Hypothalamus (tissue), 51 donors: ENCODE data around the gene LRRK1.

ENCODE experiments used
- DNase-seq, 51 donors: peaks; one replicate each; lab custom pipeline; 2025; lab: John Stamatoyannopoulos, UW

LRRK1 gene

GRCh38 chr15:101033801-101034200, 114.6 kb downstream of the LRRK1 start:
- no peak for DNase-seq

GRCh38 chr15:101035611-101036010, 116.5 kb downstream of the LRRK1 start:
- DNase-seq: no peak

DNA sequence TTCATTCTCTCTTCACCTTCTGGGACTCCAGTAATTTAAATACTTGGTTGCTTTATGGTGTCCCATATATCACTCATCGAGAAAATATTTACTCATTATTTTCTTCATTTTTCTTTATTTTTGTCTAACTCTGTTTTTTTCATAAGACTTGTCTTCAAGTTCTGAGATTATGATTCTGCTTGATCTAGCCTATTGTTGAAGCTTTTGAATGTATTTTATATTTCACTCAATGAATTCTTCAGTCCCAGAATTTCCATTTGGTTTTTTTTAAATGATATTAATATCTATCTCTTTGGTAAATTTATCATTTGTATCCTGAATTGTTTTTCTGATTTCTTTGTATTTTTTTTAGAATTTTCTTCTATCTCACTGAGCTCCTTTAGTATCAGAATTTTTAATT, 117.0 kb downstream of the LRRK1 start:
- no peak for DNase-seq

DNA sequence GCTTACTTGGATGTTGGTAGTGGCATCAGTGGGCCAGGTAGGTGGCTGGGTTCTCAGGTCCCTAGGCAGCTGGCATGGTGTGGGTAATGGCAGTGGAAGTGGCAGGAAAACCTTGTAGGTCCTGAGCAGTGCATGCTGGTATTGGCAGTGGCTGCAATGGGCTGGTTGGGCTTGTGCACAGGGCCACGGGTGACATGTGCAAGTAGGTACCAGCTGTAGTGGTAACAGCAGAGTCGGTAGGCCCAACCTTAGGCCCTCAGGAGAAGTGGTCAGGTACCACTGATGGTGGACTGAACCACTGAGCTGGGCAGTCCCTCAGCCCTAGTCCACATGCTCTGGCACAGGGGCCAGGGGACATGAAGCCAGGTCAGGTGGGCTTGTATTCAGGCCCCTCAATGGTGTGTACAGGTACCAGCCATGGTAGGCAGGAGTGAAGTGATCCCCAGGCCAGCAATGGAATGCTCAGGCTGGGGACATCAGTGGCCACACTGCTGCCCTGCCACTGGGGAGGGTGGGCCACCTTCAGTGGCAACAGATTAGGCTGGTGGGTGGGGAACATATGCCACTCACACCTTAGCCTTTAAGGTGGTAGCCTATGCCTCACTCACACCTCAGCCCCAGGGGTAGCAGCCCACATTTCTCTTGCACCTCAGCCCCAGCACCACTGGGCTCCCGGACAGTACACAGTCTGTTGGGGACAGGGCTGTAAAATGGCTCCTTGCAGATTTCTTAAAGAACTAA, 118.1 kb downstream of the LRRK1 start:
- no peak for DNase-seq

DNA sequence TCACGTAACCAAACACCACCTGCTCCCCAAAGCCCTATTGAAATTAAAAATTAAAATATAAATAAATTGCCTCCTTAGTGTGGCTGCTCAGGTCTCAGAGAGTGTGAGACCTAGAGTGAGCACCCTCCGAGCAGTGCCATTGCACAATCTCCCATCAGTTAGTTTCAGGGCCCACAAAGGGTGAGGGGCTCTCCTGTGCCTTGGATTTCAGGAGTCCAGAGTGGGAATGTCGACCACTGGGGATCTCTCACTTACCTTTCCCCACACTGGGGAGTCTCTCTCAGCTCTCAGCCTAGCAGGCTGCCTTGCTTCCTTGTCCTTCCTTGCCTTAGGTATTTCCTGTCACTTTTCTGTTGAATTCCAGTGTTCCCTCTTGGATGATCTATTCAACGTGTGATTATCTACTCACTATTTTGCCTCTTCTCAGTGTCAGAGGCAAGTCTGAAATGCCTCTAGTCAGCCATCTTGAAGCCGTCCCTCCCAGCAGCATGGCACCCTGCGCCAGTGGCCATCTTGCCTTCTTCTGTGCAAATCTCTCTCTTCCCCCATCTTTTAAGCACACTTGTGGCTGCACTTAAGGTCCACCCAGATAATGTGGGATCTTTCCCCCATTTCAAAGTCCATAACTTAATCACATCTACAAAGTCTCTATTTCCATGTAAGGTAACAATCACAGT, 119.3 kb downstream of the LRRK1 start:
- no peak for DNase-seq

- DNase-seq: no peak
Measured at GRCh38 chr15:101039461-101039860, 120.3 kb downstream of the LRRK1 start.

GRCh38 chr15:101042320-101042719, 123.2 kb downstream of the LRRK1 start:
- no peak for DNase-seq

- no peak for DNase-seq
Measured at GRCh38 chr15:101043011-101043410, 123.9 kb downstream of the LRRK1 start.

- DNase-seq: no peak
Measured at GRCh38 chr15:101043911-101044624, 124.9 kb downstream of the LRRK1 start.

- DNase-seq: no peak
Measured at GRCh38 chr15:101044625-101045235, 125.6 kb downstream of the LRRK1 start.

GRCh38 chr15:101045236-101045646, 126.1 kb downstream of the LRRK1 start:
- DNase-seq: no peak

GRCh38 chr15:101045835-101046691, 126.9 kb downstream of the LRRK1 start:
- DNase-seq: no peak

DNA sequence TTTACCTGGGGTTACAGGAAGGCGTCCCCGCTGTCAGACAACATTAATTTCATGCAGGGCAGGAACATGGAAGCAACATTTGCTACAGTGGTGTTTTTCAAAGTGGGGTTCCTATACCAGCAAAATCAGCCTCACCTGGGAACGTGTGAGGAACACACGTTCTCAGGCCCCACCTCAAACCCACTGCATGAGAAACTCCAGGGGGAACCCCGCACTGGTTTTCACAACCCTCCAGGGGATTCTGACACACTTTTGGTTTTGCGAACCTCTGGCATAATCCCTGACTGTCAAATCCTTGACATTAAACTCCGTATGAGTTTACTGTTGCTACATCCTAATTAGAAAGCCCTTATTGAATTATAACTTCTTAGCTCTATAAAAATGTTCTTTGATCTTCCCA, 127.7 kb downstream of the LRRK1 start:
- no peak for DNase-seq

GRCh38 chr15:101047301-101047781, 128.2 kb downstream of the LRRK1 start:
- DNase-seq: no peak

GRCh38 chr15:101048176-101048575, 129.0 kb downstream of the LRRK1 start:
- no peak for DNase-seq

GRCh38 chr15:101048581-101049030, 129.4 kb downstream of the LRRK1 start:
- no peak for DNase-seq

GRCh38 chr15:101049282-101049681, 130.1 kb downstream of the LRRK1 start:
- no peak for DNase-seq

GRCh38 chr15:101049856-101050622, 130.9 kb downstream of the LRRK1 start:
- no peak for DNase-seq

DNA sequence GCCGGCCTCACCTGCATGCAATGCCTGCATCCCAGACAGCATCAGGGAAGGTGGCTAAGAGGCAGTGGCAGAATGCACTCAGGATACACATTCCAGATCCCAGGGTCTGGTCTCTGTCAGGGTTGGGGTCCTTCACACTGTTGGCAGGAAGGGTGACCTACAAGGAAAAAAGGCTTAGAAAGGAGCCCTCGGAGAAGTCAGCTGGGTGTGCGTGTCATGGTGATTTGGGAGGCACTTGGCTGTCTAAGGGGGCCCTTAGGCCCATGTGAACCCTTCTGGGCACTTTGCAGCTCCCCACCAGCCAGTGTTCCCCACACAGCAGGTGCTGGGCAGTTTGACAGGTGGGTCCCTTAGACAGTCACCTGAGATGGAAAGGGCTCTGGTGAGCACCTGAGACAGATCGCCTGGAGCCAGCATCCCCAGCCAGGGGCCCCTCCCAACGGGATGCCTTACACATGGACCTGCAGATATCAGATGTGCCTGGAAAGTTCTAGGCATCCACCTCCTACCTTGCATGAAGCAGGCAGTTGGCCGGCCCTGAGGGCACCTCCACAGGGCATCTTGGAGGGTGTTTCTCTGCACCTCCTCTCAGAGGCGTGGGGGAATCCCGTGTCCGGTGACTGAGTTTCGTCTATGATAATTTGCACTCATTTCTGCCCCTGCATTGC, 131.6 kb downstream of the LRRK1 start:
- no peak for DNase-seq
